SU-DHL-6 (cell line): ENCODE data around the gene CPT1B.

Source experiments
- H2AFZ ChIP-seq: fragments of 200-600 bp; sonication (generic); 2 replicates; pipeline ENCODE4 v1.6.1; 2014; ENCODE audit warnings: low read depth, mild to moderate bottlenecking, moderate library complexity, mixed read lengths, antibody characterized with exemption, low read length; ENCODE audit not compliant: severe bottlenecking
- H3F3A ChIP-seq: fragments of 200-600 bp; shearing (Covaris generic); 2 replicates; pipeline ENCODE4 v1.6.0; 2016; ENCODE audit warnings: antibody characterized with exemption, mild to moderate bottlenecking; ENCODE audit not compliant: insufficient read depth
- H3K27ac ChIP-seq: fragments of 200-600 bp; sonication (generic); 2 replicates; pipeline ENCODE4 v1.5.1; 2016; ENCODE audit warnings: low read depth, mild to moderate bottlenecking, low read length, moderate library complexity, mixed read lengths
- H3K27me3 ChIP-seq: fragments of 200-600 bp; sonication (generic), shearing (Covaris generic); 2 replicates; pipeline ENCODE4 v1.6.0; 2014; ENCODE audit warnings: mild to moderate bottlenecking, low read length
- H3K36me3 ChIP-seq: fragments of 200-600 bp; sonication (generic); 2 replicates; pipeline ENCODE4 v1.6.1; 2014; ENCODE audit warnings: mild to moderate bottlenecking, low read length, mixed read lengths
- H3K4me2 ChIP-seq: fragments of 300-600, 200-600 bp; shearing (Covaris generic), sonication (generic); 2 replicates; pipeline ENCODE4 v1.6.0; 2014; ENCODE audit warnings: low read length, low read depth, mild to moderate bottlenecking; ENCODE audit not compliant: poor library complexity, severe bottlenecking
- H3K4me3 ChIP-seq: fragments of 200-600 bp; sonication (generic); 2 replicates; pipeline ENCODE4 v1.5.1; 2014; ENCODE audit warnings: antibody characterized with exemption, low read length, mild to moderate bottlenecking, mixed read lengths; ENCODE audit not compliant: insufficient read depth, poor library complexity, severe bottlenecking
- H3K79me2 ChIP-seq: fragments of 200-600 bp; sonication (generic); 2 replicates; pipeline ENCODE4 v1.6.1; 2014; ENCODE audit warnings: mild to moderate bottlenecking, low read length, moderate library complexity; ENCODE audit not compliant: insufficient read depth
- H3K9ac ChIP-seq: fragments of 200-600 bp; sonication (generic); 2 replicates; pipeline ENCODE4 v1.7.0; 2014; ENCODE audit warnings: mild to moderate bottlenecking, low read length
- H3K9me2 ChIP-seq: fragments of 200-600 bp; sonication (generic); replicated peaks from 2 replicates; pipeline ENCODE4 v1.6.1; 2014; ENCODE audit warnings: low read length; ENCODE audit not compliant: insufficient read depth
- H3K9me3 ChIP-seq: fragments of 200-600 bp; sonication (generic); 2 replicates; pipeline ENCODE4 v1.6.1; 2014; ENCODE audit warnings: low read length, mixed read lengths; ENCODE audit not compliant: insufficient read depth
- H4K20me1 ChIP-seq: fragments of 200-600 bp; sonication (generic); 2 replicates; pipeline ENCODE4 v1.6.1; 2014; ENCODE audit warnings: low read depth, mild to moderate bottlenecking, antibody characterized with exemption, low read length, moderate library complexity, mixed read lengths
- EZH2phosphoT487 ChIP-seq: fragments of 200-600 bp; sonication (generic), shearing (Covaris generic); conservative IDR thresholded peaks from 2 replicates; pipeline ENCODE4 v1.6.1; 2018; ENCODE audit warnings: mild to moderate bottlenecking, antibody characterized with exemption, low read length, moderate library complexity, mixed read lengths
- TF ChIP-seq, protein P1 (sequence below): fragments of 200-600 bp; sonication (generic); IDR thresholded peaks from one replicate; pipeline ENCODE4 v1.5.1; 2017; ENCODE audit warnings: antibody characterized with exemption, mild to moderate bottlenecking, low read length, moderate library complexity; ENCODE audit not compliant: insufficient read depth, poor library complexity, severe bottlenecking

CPT1B gene

DNA sequence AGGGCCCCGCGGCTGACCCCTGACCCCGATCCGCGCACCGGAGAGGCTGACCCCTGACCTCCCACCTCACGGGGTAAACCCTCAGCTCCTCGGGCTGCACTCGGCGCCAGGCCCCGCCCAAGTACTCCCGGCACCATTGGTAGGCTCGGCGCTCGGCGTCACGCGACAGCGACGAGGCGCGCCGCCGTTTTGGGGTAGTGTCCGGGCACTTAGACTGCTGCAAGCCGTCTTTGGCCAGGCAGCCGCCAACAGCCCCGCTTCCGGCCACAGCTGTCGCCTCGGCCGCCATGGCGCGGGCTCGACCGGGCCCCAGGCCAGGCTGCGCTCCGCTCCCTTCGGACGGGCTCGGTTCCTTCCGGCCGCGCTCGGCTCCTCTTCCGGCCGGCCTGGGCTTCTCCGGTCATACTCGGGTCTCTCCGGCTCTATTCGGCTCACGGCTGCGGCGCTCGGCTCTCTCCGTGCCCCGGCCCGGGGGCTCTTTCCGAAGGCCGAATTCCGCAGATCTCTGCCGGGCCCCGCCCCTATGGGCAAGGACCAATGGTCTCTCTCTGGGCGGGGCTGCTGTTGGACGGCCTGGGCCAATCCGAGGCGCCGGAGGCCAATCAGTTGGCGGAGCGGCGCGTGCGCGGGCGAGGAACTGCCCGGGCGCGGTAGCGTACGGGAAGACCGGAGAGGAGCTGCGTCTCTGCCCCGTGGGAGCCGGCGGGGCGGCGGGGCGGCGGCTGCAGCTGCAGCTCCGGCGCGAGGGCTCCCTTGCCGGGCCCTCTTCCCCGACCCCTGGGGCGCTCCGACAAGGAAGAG is 4.5 kb upstream of the CPT1B start, which contains the start of gene CHKB:
Gene CHKB, minus strand, starts transcription at position 357 of the 801 bp plus-strand sequence. Its CDS starts 68 bp downstream, at position 289.
- Histone ChIP-seq H3K79me2 (peaks cover 8% of the 10 kb centered on the region), H3K9ac (peak within 1 kb of the TSS; percentile 92), H4K20me1 (no peaks in the 10 kb centered on the region; the same call in 1 of the 2 replicates), H3K9me2 (no peaks in the 10 kb centered on the region), H3K9me3 (no peaks in the 10 kb centered on the region), H3F3A (no peaks in the 10 kb centered on the region), H3K4me3 (peak within 1 kb of the TSS; percentile 72), H3K27ac (peak within 1 kb of the TSS; percentile 85), H3K4me2 (peak within 1 kb of the TSS; percentile 87), H3K36me3 (no peaks in the 10 kb centered on the region), H3K27me3 (no peaks in the 10 kb centered on the region), H2AFZ (peak within 1 kb of the TSS; percentile 46)
- TF ChIP-seq EZH2phosphoT487 = no peak
- TF ChIP-seq, protein P1, sequence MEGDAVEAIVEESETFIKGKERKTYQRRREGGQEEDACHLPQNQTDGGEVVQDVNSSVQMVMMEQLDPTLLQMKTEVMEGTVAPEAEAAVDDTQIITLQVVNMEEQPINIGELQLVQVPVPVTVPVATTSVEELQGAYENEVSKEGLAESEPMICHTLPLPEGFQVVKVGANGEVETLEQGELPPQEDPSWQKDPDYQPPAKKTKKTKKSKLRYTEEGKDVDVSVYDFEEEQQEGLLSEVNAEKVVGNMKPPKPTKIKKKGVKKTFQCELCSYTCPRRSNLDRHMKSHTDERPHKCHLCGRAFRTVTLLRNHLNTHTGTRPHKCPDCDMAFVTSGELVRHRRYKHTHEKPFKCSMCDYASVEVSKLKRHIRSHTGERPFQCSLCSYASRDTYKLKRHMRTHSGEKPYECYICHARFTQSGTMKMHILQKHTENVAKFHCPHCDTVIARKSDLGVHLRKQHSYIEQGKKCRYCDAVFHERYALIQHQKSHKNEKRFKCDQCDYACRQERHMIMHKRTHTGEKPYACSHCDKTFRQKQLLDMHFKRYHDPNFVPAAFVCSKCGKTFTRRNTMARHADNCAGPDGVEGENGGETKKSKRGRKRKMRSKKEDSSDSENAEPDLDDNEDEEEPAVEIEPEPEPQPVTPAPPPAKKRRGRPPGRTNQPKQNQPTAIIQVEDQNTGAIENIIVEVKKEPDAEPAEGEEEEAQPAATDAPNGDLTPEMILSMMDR = no peak

DNA sequence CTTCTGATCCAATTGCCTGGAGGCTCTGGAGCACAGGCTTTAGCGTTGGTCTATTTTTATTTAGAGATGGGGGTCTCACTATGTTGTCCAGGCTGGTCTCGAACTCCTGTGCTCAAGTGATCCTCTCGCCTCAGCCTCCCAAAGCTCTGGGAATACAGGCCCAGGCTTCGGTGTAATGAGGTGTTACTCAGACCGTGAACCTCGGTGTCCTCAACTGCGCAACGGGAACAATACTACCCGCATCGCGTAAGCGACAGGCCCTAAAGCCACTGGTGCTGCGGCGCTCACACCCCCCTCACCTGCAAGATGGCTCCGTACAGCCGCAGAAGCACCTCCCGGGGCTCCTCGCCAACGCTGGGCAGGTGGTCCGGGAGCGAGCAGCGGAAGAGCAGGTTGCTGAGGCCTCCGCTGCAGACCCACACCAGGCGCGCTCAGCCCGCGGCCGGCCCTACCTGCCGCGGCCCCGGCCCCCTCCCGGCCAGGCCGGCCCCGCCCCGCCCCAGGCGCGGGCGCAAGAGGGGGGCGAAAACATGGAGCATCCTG is 3.8 kb upstream of the CPT1B start:
- no peaks in the 10 kb centered on the region; the same call in 1 of the 2 replicates for H4K20me1 ChIP-seq
- H3K27me3 ChIP-seq = no peaks in the 10 kb centered on the region
- no peaks in the 10 kb centered on the region for H3F3A ChIP-seq
- peaks cover 8% of the 10 kb centered on the region for H3K79me2 ChIP-seq
- H3K36me3 ChIP-seq = no peaks in the 10 kb centered on the region
- no peaks in the 10 kb centered on the region for H3K9me3 ChIP-seq
- TF ChIP-seq EZH2phosphoT487 = no peak
- TF ChIP-seq, protein P1 = no peak
- peak overlapping the region; percentile 87 for H3K4me2 ChIP-seq
- no peaks in the 10 kb centered on the region for H3K9me2 ChIP-seq
- H3K4me3 ChIP-seq = peak overlapping the region; percentile 70
- peak overlapping the region; percentile 85 for H3K27ac ChIP-seq
- no peak overlapping the region for H2AFZ ChIP-seq
- H3K9ac ChIP-seq = peak overlapping the region; percentile 92

DNA sequence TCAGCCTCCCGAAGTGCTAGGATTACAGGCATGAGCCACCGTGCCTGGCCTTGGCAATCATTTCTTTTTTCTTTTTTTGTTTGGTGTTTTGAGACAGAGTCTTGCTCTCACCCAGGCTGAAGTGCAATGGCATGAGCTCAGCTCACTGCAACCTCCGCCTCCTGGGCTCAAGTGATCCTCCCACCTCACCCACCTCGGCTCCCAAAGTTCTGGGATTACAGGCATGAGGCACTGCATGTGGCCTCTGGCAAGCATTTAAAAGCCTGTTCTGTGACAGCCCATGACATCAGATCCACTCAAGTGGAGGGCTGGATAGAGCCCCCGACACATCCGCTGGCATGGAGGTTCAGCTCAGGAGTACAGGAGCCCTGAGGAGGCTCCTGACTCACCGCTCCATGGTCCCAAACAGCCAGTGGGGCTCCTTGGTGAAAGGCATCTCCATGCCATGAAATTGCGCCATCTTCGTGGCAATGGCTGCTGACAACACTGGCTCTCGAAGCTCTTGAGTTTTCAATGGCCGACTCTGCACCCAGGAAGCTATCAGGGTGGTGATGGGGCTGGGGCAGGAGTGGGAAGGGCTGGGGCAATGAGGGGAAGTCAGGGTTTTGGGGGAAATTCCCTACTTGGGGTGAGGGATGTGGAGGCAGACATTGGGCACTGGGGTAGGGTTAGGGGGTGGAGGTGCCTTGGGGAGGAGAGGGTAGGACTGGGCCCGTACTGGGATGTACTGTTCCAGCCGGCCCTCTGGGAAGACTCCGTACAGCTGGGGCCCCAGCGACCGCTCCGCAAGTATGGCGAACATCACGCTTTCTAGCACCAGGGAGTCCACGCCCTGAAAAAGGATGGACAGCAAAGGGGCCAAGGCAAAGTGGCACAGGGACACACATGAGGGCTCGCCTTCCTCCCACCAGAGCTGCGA is 3.1 kb upstream of the CPT1B start:
- H2AFZ ChIP-seq = no peak overlapping the region
- H3K4me2 ChIP-seq = peak overlapping the region; percentile 87
- H3F3A ChIP-seq = no peaks in the 10 kb centered on the region
- H3K9me3 ChIP-seq = no peaks in the 10 kb centered on the region
- H3K9me2 ChIP-seq = no peaks in the 10 kb centered on the region
- H3K9ac ChIP-seq = peak overlapping the region; percentile 92
- H4K20me1 ChIP-seq = no peaks in the 10 kb centered on the region; the same call in 1 of the 2 replicates
- no peaks in the 10 kb centered on the region for H3K36me3 ChIP-seq
- no peaks in the 10 kb centered on the region for H3K27me3 ChIP-seq
- H3K79me2 ChIP-seq = peaks cover 8% of the 10 kb centered on the region
- peak overlapping the region; percentile 70 for H3K4me3 ChIP-seq
- H3K27ac ChIP-seq = peak overlapping the region; percentile 85
- no peak for TF ChIP-seq EZH2phosphoT487
- TF ChIP-seq, protein P1 = no peak
